Ascending aorta (tissue), 2 donors: ENCODE data around the gene ZBTB20. TPM values are rescaled to one million over a fixed set of nuclear protein-coding genes. Genes with fewer than 3 reads are reported as not detected.

Source experiments
- DNase-seq, 2 donors: peaks; one replicate each; pipeline ENCODE4 v3.0.0-alpha.2; 2019; ENCODE audit warnings: low spot score in 2 of 2
- H3K27ac ChIP-seq, 2 donors: fragments of 200-600 bp; sonication (generic); one replicate each; pipeline ENCODE4 v1.5.1; 2016 to 2017; ENCODE audit warnings: mild to moderate bottlenecking in 1 of 2
- H3K27me3 ChIP-seq: fragments of 200-600 bp; sonication (generic); one replicate; pipeline ENCODE4 v1.5.1; 2017
- H3K36me3 ChIP-seq, 2 donors: fragments of 200-600 bp; sonication (generic); one replicate each; pipeline ENCODE4 v1.5.1; 2016
- H3K4me1 ChIP-seq, 2 donors: fragments of 200-600 bp; sonication (generic); one replicate each; pipeline ENCODE4 v1.5.1; 2016 to 2017; ENCODE audit warnings: mild to moderate bottlenecking in 1 of 2
- H3K4me3 ChIP-seq, 2 donors: fragments of 200-600 bp; sonication (generic); one replicate each; pipeline ENCODE4 v1.5.1; 2016 to 2017; ENCODE audit warnings: mild to moderate bottlenecking in 1 of 2
- H3K9me3 ChIP-seq, 2 donors: fragments of 200-600 bp; sonication (generic); one replicate each; pipeline ENCODE4 v1.5.1; 2016
- CTCF ChIP-seq, 3 experiments: fragments of 200-600 bp in 2 of 3; fragments of 450-650 bp in 1 of 3; sonication (generic) in 2 of 3; IDR thresholded peaks; one replicate each; pipeline ENCODE4 v1.5.1; 2016 to 2019; ENCODE audit warnings: antibody characterized with exemption in 3 of 3, mild to moderate bottlenecking in 1 of 3, moderate library complexity in 1 of 3
- intact Hi-C: fragments of 100-400 bp; cut with DNase I; formaldehyde crosslinking; loops from one replicate; pipeline ENCODE4 v1.15.1; 2023
- total RNA-seq: library from RNA; depleted of rRNA; stranded (reverse); fragments of >200 nt; gene quantifications from one replicate; pipeline ENCODE4 v1.1.0, GENCODE V29; 2016

ZBTB20 gene
- total RNA-seq, 1 donor from 2014 or later, result 60.3 TPM

- H3K27me3 ChIP-seq, result no peaks in the 10 kb centered on the region
- H3K36me3 ChIP-seq, result no peaks in the 10 kb centered on the region
- no peak for TF ChIP-seq CTCF (IDR thresholded peaks at IDR 0.05)
- no peak overlapping the region for H3K4me3 ChIP-seq
- DNase-seq, result no peak
- H3K9me3 ChIP-seq, result no peaks in the 10 kb centered on the region
- H3K27ac ChIP-seq, result no peak overlapping the region
- intact Hi-C loops, result no loop called here
- H3K4me1 ChIP-seq, result peaks cover 0 to 7% of the 10 kb centered on the region in 2 donors
Measured at GRCh38 chr3:114466251-114466650, 680.8 kb downstream of the ZBTB20 start.

GRCh38 chr3:114464548-114464947 lies 682.5 kb downstream of the ZBTB20 start:
- Histone ChIP-seq H3K9me3 (no peaks in the 10 kb centered on the region), H3K36me3 (no peaks in the 10 kb centered on the region), H3K27me3 (no peaks in the 10 kb centered on the region), H3K4me3 (no peak overlapping the region), H3K4me1 (peaks cover 0 to 2% of the 10 kb centered on the region in 2 donors), H3K27ac (no peak overlapping the region)
- no peak for DNase-seq
- no peak for TF ChIP-seq CTCF (IDR thresholded peaks at IDR 0.05)
- intact Hi-C loops, result no loop called here

GRCh38 chr3:114462750-114463149 lies 684.3 kb downstream of the ZBTB20 start:
- intact Hi-C loops, result no loop called here
- no peaks in the 10 kb centered on the region for H3K27me3 ChIP-seq
- no peak overlapping the region for H3K27ac ChIP-seq
- TF ChIP-seq CTCF (IDR thresholded peaks at IDR 0.05), result no peak
- no peaks in the 10 kb centered on the region for H3K9me3 ChIP-seq
- DNase-seq, result no peak
- no peaks in the 10 kb centered on the region for H3K36me3 ChIP-seq
- H3K4me3 ChIP-seq, result no peak overlapping the region
- H3K4me1 ChIP-seq, result no peaks in the 10 kb centered on the region

GRCh38 chr3:114460459-114460858 lies 686.6 kb downstream of the ZBTB20 start:
- Histone ChIP-seq H3K27me3 (no peaks in the 10 kb centered on the region), H3K4me3 (no peak overlapping the region), H3K27ac (no peak overlapping the region), H3K36me3 (no peaks in the 10 kb centered on the region), H3K9me3 (no peaks in the 10 kb centered on the region), H3K4me1 (no peaks in the 10 kb centered on the region)
- intact Hi-C loops, result no loop called here
- DNase-seq, result no peak
- no peak for TF ChIP-seq CTCF (IDR thresholded peaks at IDR 0.05)

- H3K27me3 ChIP-seq, result no peaks in the 10 kb centered on the region
- no peak for TF ChIP-seq CTCF (IDR thresholded peaks at IDR 0.05)
- peaks cover 0 to 6% of the 10 kb centered on the region in 2 donors for H3K4me1 ChIP-seq
- intact Hi-C loops, result no loop called here
- no peak overlapping the region for H3K4me3 ChIP-seq
- H3K36me3 ChIP-seq, result no peaks in the 10 kb centered on the region
- H3K27ac ChIP-seq, result no peak overlapping the region
- DNase-seq, result no peak
- no peaks in the 10 kb centered on the region for H3K9me3 ChIP-seq
Measured at GRCh38 chr3:114456742-114457141, 690.3 kb downstream of the ZBTB20 start.

- peak overlapping the region in 1 of 2 donors; percentile 42 for H3K27ac ChIP-seq
Measured at GRCh38 chr3:114455432-114455831, 691.7 kb downstream of the ZBTB20 start.

More at GRCh38 chr3:114455432-114455831, 691.7 kb downstream of the ZBTB20 start:
- Histone ChIP-seq H3K36me3 (no peaks in the 10 kb centered on the region), H3K4me3 (peak overlapping the region; percentile 62 to 67), H3K9me3 (no peaks in the 10 kb centered on the region), H3K27me3 (no peaks in the 10 kb centered on the region), H3K4me1 (peaks cover 0 to 6% of the 10 kb centered on the region in 2 donors)
- no peak for TF ChIP-seq CTCF (IDR thresholded peaks at IDR 0.05)
- intact Hi-C loops, result no loop called here
- no peak for DNase-seq
